Erythroblast (primary cell): ENCODE data around the gene HEXIM2.
"Not testable (repeated sequence)": the region's sequence is repeated elsewhere in the genome, so short reads cannot be mapped to it uniquely, and the experiment has no call there.

Experiments
- DNase-seq, 2 experiments: peaks; one replicate each; lab custom pipeline; 2025; lab: John Stamatoyannopoulos, UW
- GATA1 ChIP-seq: IDR thresholded peaks from 2 replicates; pipeline ENCODE4 v1.6.1; 2011; ENCODE audit warnings: low read depth, mild to moderate bottlenecking, control low read depth, low read length, moderate library complexity
- POLR2A ChIP-seq: IDR thresholded peaks from 2 replicates; pipeline ENCODE4 v1.6.1; 2011; ENCODE audit warnings: mild to moderate bottlenecking, low read length

The HEXIM2 gene

DNA sequence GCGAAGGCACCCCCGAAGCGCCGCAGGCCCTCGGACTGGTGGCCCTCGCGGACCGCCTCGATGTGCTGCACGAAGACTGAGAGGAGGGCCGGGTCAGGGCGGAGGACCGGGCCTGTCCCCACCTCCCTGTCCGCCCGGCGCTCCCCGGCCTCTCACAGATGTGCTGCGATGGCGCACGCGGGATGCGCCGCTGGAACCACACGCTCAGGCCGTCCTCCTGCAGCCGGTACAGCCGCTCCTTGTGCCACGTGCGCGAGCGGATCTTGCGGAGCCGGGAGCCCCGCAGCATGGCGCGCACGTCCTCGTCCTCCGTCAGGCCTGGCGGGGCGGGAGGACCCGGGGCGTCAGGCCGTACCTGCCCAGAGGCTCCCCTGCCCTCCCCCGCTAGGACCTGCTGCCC lies 40.6 kb upstream of the HEXIM2 start:
- no peak for DNase-seq

DNA sequence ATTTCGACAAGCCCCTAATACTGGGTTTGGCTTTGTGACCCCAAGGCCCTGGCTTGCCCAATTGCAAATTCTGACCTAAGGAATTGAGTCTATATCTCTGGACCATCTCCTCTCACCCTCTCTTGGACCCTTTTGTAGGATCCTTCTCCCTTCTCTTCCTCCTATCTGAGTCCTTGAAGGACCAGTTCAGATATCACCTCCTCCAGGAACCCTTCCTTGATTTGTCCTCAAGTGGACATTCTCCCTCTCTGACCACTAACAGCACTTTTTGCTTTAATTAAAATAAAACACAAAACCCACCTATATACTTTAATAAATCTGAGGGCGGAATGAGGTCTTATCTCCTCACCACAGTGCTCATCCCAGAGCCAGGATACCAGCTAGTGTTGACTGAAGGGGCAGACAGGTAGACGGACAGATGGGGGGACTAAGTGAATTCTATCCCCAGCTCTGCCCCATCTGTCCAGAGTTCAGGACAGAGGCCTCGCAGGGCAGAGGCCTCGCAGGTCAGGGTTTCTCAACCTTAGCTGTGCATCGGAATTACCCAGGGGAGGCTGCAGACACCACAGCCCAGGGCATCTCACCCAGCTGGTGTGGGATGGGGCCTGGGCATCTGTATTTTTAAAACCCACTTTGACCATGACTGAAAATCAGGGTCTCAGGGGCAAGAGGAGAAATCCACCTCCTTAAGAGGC lies 38.5 kb upstream of the HEXIM2 start:
- TF ChIP-seq POLR2A (no peak), GATA1 (no peak)
- no peak for DNase-seq

More for the DNA sequence above, 40.6 kb upstream of the HEXIM2 start:
- TF ChIP-seq GATA1 = no peak
- no peak for TF ChIP-seq POLR2A

DNA sequence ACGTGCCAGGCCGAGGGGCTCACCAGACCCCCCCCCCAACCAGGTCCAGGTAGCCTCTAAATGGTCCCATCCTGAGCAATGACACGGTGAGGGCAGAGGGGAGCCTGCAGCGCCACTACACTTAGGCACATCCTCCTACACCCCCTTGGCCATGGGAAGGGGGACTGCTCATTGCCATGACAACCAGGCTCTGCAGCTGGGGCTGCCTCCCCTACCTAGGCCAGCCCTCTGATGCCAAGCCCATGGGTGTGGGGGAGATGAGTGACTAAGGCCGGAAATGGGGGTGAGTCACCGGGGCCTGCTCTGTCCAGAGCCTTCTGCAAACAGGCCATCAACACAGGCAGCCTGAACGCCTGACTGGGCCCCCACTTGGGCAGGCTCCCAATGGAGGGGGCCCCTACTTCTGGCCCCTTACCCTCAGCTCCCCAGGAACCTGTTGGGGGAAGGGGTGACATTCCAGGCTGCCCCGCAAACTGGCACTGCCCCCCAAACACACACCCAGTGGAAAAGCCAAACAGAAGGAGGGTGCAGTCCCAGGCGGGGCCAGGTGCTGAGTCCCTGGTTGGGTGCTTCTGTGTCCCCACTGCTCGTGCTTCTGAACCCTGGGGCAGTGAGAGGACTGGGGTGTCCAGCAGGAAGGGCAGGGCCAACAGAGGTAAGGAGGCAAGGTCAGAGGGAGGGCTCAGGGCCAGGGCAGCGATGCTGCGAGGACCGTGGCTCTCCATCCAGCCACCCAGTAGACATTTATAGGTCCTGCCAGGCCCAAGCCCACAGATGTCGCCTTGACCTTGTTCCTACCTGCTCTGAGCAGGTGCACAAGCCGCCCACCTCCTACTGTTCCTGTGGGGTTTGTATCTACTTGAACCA lies 37.5 kb upstream of the HEXIM2 start:
- TF ChIP-seq GATA1 = no peak
- peak; percentile 29 for TF ChIP-seq POLR2A
- DNase-seq = peak; percentile 32 to 70

DNA sequence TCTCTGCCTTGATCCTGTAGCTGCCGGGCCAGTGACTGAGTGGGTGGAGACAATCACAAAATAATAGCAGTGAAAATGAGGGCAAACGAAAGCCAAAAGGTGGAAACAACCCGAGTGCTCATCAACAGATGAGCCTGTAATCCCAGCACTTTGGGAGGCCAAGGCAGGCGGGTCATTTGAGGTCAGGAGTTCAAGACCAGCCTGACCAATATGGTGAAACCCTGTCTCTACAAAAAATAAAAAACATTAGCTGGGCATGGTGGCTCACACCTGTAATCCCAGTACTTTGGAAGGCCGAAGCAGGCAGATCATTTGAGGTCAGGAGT lies 36.9 kb upstream of the HEXIM2 start:
- not testable (repeated sequence) for DNase-seq

DNA sequence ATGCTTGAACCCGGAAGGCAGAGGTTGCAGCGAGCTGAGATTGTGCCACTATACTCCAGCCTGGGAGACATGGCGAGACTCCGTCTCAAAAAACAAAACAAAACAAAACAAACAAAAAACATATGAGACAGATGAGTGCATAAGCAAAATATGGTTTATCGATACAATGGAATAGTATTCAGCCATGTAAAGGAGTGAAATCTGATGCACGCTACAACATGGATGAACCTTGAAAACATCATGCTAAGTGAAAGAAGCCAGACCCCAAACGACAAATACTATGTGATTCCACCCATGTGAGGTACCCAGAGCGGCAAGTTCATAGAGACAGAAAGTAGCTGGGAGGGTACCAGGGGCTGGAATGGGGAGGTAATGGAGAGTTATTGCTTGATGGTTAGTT lies 36.2 kb upstream of the HEXIM2 start:
- no peak for DNase-seq
- TF ChIP-seq GATA1 (no peak), POLR2A (no peak)

DNA sequence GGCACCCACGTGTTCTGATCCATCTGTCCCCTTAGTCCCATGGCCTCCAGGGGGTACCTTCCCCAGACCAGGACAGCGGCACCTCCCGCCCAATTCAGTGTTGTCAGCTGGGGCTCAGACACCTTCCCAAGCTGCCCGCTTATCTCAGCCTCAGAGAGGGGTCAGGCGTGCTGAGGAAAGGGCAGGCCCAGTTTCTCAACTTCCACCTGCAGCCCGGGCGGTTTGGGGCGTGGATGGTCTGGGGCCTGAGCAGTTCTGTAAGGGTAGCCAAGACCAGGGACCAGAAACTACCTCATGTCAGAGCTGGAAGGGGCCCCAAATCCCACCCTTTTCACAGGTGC lies 34.5 kb upstream of the HEXIM2 start:
- no peak for TF ChIP-seq POLR2A
- TF ChIP-seq GATA1 = no peak
- no peak for DNase-seq

DNA sequence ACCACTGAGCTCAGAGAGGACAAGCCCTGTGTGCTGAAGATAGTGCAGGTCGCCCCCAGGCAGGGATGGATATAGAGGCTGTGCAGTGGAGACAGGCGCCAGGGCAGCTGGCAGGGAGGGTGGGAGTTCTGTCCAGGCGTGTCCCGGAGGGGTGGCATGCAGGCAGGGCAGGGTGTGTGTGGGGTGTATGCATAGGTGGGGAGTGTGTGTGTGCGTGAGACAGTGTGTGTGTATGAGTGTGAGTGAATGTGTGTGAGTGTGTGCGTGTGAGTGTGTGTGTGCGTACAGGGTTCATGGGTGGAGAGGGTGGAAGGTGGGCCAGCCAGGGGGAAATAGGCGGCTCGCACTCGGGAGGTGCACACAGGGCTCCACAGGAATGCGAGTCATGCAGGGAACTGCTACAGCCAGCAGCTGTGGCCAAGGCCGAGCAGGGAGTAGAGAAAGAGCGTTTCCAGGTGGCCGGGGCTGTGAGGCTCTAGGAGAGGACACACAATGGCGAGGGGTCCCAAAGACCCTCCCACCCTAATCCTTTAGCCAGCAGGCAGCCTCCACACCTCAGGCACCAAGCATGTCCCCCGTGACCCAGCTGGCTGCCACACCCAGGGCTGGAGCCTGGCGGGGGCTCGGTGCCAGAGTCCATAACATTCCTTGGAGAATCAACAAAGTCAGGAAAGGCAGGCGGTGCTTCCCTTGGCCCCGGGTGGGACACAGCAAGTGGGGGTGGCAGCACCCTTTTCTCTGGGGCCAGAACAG lies 34.0 kb upstream of the HEXIM2 start:
- no peak for DNase-seq

DNA sequence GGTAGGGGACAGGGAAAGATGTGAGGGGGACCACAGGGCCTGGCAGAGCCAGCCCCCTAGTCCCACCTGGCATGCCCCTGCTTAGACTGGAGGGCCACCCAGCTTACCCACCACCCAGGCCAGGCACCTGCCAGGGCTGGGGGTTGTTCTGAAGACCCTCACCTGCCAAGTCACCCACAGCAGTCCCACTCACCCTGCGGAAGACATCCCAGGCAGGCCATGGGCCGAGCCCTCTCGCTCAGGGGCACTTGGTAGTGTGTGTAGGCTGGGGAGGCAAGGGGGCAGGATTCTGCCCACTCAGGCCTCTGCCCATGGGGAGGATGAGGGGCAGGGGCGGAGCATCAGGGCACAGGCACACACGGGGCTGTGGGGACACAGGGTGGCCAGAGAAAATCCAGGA lies 33.3 kb upstream of the HEXIM2 start:
- no peak for DNase-seq
- TF ChIP-seq POLR2A (no peak), GATA1 (no peak)

More for the DNA sequence above, 34.0 kb upstream of the HEXIM2 start:
- TF ChIP-seq GATA1 (no peak), POLR2A (no peak)

DNA sequence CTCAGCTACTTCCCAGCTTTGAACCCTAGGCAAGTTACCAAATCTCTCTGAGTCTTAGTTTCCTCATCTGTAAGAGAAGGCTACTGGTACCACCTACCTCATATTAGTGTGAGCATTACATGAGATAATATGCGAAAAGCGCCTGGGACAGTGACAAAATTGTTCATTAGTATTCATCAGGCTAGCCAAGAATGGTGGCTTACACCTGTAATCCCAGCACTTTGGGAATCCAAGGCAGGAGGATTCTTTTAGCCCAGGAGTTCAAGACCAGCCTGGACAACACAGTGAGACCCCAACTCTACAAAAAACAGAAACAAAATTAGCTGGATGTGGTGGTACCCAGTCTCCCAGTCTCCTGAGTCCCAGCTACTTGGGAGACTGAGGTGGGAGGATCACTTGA lies 32.7 kb upstream of the HEXIM2 start:
- no peak for TF ChIP-seq POLR2A
- no peak for TF ChIP-seq GATA1
- no peak for DNase-seq

DNA sequence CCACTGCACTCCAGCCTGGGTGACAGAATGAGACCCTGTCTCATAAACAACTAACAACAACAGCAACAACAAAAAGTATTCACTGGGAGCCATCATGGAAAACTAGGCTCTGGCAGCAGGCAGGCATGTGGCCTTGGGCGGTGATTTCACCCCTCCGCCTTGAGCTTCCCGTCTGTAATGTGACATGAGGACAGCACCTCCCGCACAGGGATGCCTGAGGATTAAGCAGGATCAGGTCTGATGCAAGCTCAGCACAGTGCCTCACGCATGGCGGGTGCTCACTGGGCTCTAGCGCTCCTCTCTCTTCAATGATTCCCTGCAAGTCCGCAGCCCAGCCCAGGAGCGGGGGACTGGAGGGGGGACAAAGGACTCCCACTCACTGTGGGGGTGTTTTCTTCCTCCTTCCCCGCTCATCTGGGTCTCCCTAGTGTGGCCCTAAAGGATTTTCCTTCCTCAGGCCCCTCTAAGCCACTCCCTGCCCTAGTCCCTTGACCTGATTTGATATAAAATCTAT lies 32.2 kb upstream of the HEXIM2 start:
- DNase-seq = no peak
- TF ChIP-seq GATA1 (no peak), POLR2A (no peak)

DNA sequence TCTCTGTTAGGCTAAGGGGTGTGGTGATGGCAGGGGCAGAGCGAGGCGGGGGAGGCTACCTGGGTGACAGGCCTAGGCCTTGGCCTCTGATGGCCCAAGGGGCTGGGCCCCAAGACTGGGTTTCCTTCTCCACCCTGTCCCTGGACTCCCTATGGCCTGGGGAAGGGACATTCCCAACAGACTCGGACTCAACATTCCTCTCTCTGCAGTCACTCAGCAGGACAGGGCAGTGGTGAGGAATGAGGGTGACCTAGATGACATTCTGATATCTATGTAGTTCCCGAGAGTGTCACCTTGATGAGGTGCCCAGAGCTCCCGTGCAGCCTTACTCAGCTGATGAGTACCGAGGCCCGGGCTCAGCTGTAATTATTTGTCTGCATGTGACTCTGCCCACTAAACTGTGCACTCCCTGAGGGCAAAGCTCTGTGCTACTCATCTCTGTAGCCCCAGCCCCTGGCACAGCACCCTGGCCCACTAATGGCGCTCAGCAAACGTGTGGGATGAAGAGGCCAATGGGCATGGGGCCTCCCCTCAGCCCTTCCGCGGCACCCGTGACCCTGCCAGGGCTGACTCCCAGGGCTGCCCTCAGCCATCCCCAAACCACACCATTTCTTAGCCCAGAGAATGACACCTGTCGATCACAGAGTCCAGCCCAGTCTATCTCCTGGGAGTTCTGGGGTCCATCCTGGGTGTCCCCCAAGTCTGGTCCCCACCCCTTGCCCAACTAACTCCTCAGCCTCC lies 31.6 kb upstream of the HEXIM2 start:
- TF ChIP-seq GATA1 (no peak), POLR2A (no peak)
- no peak for DNase-seq

DNA sequence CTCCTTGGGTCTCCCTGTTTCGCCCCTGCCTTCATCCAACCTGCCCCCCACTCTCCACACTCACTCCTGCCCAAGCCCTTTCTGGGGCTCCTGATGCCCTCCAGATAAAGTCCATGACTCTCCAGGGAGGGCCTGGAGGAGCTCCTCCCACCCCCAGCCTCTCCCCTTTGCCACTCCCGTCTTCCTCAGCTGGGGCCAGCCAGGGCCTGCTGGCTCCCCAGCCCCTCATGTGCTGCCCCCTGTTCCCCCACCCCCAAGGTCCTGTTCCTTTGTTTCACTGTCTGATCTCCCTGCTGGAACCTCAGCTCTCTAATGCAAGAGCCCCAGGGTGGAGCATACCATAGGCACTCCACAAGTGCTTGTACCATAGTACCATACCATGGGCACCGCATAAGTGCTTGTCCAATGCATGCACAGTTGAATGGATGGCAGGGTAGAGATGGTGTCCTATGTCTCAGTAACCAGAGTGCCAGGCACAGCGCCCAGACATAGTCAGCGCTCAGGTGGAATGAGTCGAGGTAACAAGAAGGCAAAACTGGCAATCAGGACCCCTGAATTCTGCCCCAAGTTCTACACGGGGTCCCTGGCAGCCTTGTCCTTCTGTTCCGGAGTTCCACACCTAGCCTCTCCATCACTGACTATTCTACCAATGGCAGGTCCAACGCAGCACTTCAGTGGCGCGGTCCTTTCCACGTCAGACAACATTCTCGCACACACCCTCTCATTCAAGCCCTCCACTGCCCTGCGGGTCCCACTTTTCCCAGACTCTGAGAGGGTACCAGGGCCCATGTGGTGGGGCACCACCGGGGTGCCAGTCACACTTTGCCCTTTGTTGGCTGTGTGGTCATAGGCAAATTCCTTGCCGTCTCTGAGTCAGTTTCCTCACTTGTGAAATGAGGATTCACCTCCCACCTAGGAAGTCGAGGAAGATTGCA lies 30.7 kb upstream of the HEXIM2 start:
- no peak for TF ChIP-seq POLR2A
- no peak for TF ChIP-seq GATA1
- DNase-seq = no peak
